HG03159 (cell line): ENCODE measurements around the gene TSC22D1.
"Not testable (repeated sequence)": the region's sequence is repeated elsewhere in the genome, so short reads cannot be mapped to it uniquely, and the experiment has no call there.

Source experiments
- ATAC-seq: cut with Tn5 transposase; IDR thresholded peaks from one replicate; pipeline ENCODE4 v1.9.1; 2021; ENCODE audit warnings: mild to moderate bottlenecking, moderate library complexity; ENCODE audit not compliant: unreplicated experiment

The TSC22D1 gene

DNA sequence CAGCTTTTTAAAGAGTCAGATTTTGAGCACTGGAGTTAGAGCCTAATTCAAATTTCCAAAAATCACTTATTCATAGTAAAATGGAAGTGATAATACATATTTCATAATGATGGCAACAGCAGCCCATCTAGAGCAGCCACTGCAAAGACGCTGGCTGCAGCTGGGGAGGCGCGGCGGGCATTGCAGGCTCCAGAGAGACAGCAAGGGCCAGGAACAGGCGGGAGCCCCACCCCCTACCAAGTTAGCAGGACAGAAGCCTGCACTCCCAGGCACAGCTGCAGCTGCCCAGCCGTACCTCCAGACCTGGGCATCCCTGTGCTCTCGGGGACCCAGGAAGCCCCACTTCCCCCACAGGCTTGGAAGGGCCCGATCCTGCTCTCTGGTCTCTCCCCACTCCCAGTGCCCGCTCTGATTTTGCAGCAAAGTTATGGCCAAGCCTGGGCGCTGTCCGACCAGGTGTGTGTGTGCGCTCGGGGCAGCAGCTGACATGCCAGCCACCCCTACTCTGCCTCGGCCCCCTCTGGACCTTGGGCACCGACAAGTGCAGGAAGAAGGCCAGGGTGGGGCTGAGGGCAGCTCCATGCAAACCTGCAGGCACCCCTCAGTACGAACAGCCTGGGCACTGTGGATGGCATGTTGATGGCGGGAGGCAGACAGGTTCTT, 117.7 kb downstream of the TSC22D1 start:
- no peak for ATAC-seq

GRCh38 chr13:44456212-44456611, 119.9 kb downstream of the TSC22D1 start:
- ATAC-seq, result not testable (repeated sequence)

GRCh38 chr13:44455769-44456168, 120.4 kb downstream of the TSC22D1 start:
- ATAC-seq, result no peak

DNA sequence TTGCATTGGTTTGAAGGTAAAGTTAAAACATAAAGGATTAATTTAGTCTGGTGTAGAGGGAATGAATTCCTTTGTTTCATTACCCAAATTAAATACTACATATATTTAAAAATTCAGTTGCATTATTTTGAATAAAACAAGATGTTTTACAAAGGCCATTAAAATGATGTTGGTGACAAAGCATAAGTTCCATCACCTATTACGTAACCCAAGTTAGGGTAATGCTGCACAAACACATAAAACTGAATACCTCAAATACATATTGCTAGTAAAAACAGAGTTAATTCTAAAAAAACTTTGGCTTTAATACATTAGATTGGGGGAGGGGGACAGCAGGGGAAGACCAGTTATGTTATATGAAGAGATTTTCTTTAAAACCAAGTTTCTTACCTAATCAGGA, 122.2 kb downstream of the TSC22D1 start:
- no peak for ATAC-seq

DNA sequence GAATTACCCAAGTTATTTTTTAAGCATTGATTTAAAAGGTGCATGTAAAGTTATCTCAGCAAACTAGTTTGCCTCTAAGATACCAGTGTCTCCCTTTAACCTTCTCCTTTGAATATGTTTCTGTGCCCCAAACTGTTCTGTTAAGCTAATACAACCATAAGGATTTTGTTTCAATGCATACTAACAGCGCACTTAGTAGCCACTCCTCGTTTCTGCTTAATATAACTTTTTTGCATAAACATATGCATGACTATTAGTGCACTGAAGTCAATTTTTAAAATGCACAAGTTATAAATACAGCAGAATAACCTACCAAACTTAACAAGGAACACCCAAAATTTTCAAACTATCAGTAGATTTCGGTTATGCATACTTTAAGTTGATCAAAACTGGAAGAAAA, 123.1 kb downstream of the TSC22D1 start:
- ATAC-seq, result no peak

DNA sequence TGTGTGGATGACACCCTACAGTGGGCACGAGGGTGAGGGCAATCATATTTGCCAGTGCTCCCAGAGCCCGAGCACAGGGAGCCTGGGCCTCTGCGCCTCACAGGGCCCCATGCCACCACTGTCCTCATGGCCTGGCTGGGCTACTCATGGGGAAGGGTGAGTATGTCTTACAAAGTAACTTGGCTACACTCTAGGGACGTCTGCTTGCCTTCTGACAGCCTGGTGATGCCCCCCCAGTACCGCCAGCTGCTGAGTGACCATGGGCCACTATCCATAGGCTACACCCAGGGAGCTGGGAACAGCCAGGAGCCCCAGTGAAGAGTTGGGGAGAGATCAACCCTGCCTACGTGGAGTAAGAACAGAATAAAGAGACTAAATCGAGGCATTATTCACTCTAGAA, 123.7 kb downstream of the TSC22D1 start:
- no peak for ATAC-seq

GRCh38 chr13:44451651-44452050, 124.5 kb downstream of the TSC22D1 start:
- ATAC-seq, result no peak

DNA sequence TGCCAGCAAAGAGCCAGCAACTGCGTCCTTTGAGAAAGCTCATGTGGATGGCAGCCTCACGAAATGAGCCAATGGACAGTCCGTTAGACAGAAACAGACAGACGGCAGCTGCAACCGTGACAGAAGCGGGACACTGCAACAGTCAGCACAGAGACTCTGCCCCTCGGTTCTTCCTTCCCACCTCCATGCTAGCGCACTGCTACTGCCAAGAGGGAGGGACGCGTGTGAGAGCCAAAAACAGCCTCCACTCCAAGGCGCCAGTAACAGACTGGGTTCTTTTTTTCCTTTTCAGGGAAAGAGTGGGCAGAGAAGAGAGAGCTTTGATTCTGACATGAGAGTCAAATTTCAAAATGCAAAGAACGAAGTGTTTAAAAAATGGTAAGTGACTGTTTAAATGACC, 125.0 kb downstream of the TSC22D1 start:
- ATAC-seq, result no peak

- ATAC-seq, result no peak
Measured at GRCh38 chr13:44449999-44450821, 125.9 kb downstream of the TSC22D1 start.

DNA sequence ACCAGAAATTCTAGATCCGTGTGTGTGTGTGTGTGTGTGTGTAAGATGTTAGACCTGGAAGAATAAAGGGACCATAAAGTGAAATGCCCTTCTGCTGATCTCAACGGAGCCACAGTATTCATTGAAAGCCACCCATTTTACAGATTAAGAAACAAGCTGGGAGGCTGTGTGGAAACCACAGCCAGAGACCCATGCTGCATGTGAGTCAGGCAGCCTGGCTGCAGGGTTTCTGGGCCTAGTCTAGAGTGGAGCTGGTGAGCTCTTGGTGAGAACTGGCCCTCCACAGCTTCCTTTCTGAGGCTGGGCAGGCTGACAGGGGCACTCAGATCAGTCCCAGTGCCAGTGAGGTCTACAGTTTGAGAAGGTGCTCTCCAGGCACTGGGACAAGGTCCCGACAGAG, 127.3 kb downstream of the TSC22D1 start:
- ATAC-seq, result no peak

DNA sequence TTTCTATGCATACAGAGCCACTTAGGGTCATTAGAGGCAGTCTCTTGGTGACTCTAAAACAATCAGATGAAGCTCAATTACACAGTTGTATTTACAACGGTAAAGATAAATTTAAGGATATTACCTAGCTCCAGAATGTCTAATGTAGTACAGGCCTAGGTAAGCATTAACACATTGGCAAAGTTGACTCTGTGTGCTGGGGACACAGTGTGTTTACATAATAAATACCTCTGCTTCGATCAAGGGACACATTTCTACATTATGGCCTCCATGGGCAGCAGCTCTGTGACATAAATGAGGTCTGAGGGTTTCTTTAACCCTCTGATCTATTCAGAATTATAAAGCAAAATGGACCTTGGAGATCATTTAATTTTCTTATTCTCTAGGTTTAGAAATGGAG, 127.8 kb downstream of the TSC22D1 start:
- ATAC-seq, result no peak

GRCh38 chr13:44447783-44448321, 128.3 kb downstream of the TSC22D1 start:
- no peak for ATAC-seq

DNA sequence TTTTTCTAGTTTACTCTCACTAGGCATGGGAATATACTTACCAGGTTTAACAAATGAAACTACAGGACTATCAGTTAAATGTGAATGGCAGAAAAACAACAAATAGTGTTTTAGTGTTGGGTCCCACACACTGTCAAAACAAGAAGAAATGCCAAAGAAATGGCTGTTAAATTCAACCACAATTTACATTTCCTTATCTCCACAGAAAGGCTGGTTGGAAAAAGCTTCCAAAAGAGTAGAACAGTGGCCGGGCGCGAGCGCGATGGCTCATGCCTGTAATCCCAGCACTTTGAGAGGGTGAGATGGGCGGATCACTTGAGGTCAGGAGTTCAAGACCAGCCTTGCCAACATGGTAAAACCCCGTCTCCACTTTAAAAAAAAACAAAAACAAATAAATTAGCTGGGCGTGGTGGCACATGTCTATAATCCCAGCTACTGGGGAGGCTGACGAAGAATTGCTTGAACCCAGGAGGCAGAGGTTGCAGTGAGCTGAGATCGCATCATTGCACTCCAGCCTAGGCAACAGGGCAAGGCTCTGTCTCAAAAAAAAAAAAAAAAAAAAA, 136.0 kb downstream of the TSC22D1 start:
- no peak for ATAC-seq

GRCh38 chr13:44439452-44440024, 136.6 kb downstream of the TSC22D1 start:
- no peak for ATAC-seq

DNA sequence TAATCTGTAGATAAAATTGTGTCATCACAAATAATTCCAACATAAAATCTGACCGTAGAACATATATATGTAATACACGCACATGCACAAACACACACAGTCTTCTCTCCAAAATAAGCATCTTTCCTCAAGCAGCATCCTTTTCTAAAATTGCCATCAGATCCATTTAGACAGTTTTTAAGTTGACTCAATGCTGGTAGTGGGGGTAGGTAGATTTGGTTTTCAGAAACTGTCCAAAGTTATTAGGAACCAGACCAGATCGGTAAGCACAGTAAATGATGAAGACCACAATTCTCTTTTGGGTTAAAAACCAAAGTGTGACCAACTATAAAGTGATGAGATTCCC, 137.9 kb downstream of the TSC22D1 start:
- no peak for ATAC-seq

DNA sequence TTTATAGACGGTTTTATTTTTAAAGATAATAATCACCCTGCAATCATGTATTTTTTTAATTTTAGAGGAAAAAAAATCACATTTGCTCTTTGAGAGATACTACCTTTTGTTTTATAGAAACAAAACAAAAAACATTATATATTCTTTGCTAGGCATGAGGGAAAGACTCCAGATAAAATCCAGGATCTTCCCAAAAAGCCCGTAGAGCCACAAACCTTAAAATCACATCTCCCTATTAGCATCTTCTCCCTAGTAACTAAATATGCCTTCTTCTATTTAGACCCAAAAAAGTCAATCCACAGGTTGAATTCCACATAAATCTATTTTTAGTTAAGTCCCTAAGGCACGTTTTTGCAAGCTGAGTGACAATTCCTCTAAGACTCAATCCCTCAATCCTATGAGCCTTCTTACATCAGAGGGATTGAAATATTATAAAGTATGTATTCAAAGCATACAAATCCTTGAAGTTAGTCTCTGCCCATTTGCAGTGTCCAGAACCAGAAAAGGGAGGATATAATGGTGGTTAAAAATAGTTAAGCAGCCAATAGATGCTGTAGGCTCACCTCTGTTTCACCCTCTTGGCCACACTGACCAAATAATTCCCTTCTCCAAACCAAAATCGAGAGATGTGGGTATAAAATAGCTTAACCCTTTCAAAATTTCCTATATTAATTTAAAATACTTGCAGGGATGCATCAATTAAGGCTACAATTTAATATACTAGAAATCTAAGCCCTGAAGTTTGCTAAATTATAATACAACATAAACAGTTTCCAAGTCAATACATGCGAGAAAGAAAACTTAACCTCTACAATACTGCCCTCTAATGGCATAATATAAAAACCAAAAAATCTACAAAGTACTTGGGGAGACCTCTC, 138.5 kb downstream of the TSC22D1 start:
- no peak for ATAC-seq

GRCh38 chr13:44436589-44437337, 139.4 kb downstream of the TSC22D1 start:
- no peak for ATAC-seq

DNA sequence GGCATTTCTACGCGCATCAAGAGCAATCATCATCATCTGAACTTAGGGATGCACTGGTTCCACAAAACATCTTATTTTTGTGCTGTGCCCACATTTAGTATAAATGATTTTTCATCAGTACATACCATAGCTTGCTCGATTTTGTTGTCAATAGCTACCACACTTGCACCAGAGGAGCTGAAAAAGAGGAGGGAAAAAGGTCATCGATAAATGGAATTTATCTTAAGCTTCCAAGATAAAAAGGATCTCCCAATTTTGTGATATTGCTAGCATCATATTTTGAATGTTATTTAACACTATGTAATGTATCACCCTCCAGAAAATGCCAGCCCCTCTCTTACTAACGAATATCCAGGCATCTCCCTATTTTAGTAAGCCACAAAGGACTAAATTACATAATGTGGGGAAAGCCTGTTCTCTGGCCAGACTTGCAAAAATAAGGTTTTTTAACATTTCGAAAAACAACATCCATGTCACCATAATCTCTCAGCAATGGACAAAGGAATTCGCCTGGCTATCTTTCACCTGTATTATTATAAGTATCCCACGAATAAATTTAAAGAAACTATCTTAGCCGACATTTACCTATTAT, 140.1 kb downstream of the TSC22D1 start:
- no peak for ATAC-seq

DNA sequence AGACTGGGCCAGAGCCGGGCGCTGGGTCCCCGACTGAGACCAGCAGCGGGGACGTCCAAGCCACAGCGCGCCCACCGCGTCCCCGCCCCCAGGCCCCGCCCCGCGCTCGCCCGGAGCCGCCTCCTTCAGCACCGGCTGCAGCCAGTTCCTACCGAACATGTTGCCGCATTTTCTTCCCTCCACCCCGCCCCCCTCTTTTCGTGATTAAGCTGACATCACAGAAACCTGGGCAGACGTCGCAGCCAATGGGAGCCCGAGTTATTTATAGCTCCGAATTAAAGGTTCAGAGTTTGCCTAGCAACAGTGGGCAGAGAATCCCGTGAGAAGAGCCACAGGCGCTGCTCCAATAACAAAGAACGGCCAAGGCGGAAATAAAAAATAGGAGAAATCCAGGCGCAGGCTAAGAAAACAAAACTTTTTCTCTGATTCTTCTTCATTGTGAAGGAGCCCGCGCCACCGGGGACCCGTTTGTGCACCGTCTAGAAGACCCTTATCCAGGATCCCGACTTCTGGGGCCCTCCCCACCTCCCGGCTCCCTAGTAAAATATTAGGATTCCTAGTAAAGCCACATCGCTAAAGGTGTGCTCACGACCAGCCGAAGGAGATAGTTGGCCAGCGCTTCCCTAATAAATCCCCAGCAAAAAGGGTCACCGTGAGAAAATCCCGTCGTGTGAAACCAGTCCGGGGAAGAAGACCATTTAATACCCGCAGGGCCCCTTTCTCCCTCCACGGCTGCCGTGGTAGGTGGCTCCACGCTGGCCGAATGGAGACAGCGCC, 140.8 kb downstream of the TSC22D1 start:
- peak; percentile 78 for ATAC-seq
